ENCODE data around the gene HOXD13.

- TF ChIP-seq CTCF (conservative IDR thresholded peaks at IDR 0.05; ENCODE audit: low read depth in 2 of 2) (no peak), POLR2AphosphoS5 (IDR thresholded peaks at IDR 0.05; ENCODE audit: low read depth) (no peak), EZH2 (IDR thresholded peaks at IDR 0.05; ENCODE audit: low read depth, unreplicated experiment) (peak; percentile 94), EZH2phosphoT487 (IDR thresholded peaks at IDR 0.05; ENCODE audit: unreplicated experiment) (peak; percentile 63)
Measured at GRCh38 chr2:176132205-176133171, 40.0 kb downstream of the HOXD13 start.
